Ectodermal cell (in vitro differentiated cells): ENCODE data around the gene CHD3.

ENCODE experiments used
- H3K27ac ChIP-seq: 2 replicates; pipeline ENCODE4 v1.7.0; 2013; ENCODE audit warnings: mild to moderate bottlenecking, low read depth, low read length; ENCODE audit not compliant: insufficient read depth, poor library complexity, severe bottlenecking
- H3K27me3 ChIP-seq: 2 replicates; pipeline ENCODE4 v1.7.0; 2013; ENCODE audit warnings: mild to moderate bottlenecking, low read length; ENCODE audit not compliant: insufficient read depth, control insufficient read depth, poor library complexity, severe bottlenecking
- H3K36me3 ChIP-seq: one replicate; pipeline ENCODE4 v1.7.0; 2013; ENCODE audit warnings: low read length; ENCODE audit not compliant: control insufficient read depth, insufficient read depth
- H3K4me1 ChIP-seq: one replicate; pipeline ENCODE4 v1.7.0; 2013; ENCODE audit warnings: low read length; ENCODE audit not compliant: control insufficient read depth, insufficient read depth
- H3K4me3 ChIP-seq: 2 replicates; pipeline ENCODE4 v1.7.0; 2013; ENCODE audit warnings: low read depth, low read length, control low read depth; ENCODE audit not compliant: insufficient read depth
- H3K9me3 ChIP-seq: 2 replicates; pipeline ENCODE4 v1.7.0; 2013; ENCODE audit warnings: mild to moderate bottlenecking, low read length, moderate library complexity; ENCODE audit not compliant: control insufficient read depth
- WGBS, 2 experiments: methylation state at CpG; one replicate each; pipeline ENCODE4 v1.1.7; 2013; ENCODE audit warnings: missing lambda C conversion rate in 2 of 2; 5-methylcytosine and 5-hydroxymethylcytosine counted together

Gene CHD3

DNA sequence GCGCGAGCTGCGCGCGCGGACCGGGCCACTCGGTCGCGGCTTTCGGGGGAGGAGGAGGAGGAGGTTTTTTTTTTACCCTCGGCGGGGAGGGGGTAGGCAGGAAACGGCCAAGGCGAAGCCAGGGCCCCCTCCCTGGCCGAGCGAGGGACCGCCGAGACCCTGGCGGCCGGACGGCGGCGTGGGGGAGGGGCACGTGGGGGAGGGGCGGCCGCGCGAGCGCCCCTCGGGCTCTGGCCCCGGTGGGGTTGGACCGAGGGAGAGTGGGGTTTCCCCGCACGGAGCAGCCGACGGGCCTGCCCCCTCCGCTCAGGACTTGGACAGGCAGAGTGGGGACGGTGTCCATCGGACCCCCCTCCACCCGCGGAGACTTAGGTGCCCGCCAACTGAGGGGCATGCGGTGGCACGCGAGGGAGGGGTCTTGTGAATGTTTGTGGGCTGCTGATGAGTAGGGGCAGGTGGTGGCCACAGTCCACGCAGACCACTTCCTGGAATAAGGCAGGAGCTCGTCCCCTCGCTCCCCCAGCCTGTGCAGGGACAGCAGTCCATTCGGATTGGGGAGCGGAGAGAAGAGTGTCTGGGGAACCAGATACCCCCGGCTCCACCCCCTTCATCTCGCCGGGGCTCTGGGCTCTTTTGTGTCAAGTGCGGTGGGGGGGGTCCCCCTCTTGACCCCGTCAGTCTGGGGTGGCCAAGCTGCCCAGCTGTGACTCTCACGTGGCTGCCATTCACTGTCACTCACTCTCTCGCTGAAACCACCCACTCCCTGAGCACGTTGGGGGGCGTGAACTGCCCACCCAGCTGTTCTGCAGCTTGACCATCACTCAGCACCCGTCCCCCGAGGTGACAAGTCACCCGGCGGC, 3.0 kb upstream of the CHD3 start:
- Histone ChIP-seq H3K9me3 (no peaks in the 10 kb centered on the region), H3K36me3 (no peaks in the 10 kb centered on the region), H3K27me3 (peaks cover 13% of the 10 kb centered on the region), H3K4me3 (peak overlapping the region; percentile 57), H3K4me1 (peaks cover 39% of the 10 kb centered on the region), H3K27ac (no peak overlapping the region)
- WGBS, 2 experiments: 0% methylated on average over 64 of the region's 64 CpGs

DNA sequence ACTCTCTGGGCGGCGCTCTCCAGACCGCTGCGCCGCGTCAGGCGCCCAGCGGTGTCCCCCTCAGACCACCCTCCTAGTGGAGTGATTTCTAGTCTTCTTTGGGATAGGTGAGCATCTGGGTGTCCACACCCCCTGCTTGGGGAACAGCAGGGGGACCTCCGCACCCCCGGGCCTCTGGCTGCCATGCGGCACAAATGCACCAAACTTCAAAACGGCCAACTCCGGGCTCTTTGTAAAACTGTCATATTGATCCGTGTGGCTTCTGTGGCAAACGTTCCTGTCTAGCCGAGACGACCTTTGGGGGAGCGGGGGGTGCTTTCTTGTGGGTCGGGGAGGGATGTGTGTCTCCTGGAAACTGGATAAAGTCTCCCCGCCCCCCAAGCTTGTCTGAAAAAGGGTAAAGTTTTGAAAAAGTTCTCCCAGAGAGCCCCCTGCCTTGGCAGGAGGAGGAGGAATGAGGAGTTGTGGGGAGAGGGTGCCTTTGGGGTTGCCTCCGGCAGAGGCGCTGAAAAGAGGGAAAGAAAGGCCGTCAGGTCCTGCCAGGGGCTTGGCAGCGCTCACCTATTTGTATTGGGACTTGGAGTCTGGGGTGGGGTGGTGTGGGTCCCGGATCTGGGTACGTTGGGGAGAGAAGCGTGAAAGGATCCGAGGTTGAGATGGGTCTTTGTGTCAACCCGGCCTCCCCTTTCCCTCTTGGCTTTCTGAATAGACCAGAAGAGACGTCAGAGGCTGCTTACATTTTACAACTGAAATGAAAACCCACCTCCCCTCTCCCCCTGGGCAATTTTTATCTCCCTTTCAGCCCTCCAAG, 2.2 kb upstream of the CHD3 start:
- Histone ChIP-seq H3K36me3 (no peaks in the 10 kb centered on the region), H3K27ac (peak overlapping the region; percentile 68), H3K9me3 (no peaks in the 10 kb centered on the region), H3K4me1 (peaks cover 39% of the 10 kb centered on the region), H3K4me3 (peak overlapping the region; percentile 57), H3K27me3 (peaks cover 13% of the 10 kb centered on the region)
- 0 to 1% methylated on average over 30 of the region's 30 CpGs for WGBS, 2 experiments

DNA sequence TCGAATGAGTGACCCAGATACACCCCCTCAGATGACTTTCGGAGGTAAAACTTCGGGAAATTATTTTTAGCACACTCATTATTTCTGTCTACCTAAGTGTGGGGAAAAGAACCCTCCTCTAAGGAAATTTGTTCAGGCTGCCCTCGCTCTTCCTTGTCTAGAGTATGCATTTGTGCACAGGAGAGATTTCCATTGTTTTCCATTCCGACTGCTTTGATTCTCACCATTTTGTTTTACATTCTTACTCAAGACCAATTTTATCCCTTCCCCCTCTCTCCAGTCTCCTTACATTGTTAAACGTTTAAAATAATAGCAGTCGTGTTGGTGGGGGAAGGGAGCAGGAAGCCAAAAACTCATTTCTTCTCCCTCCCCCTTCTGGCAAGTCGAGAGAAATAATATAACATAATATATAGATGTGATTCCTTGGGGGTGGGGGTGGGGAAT, 1.5 kb upstream of the CHD3 start:
- H3K9me3 ChIP-seq: no peaks in the 10 kb centered on the region
- H3K4me1 ChIP-seq: peaks cover 39% of the 10 kb centered on the region
- peaks cover 13% of the 10 kb centered on the region for H3K27me3 ChIP-seq
- H3K4me3 ChIP-seq: peak overlapping the region; percentile 57
- WGBS, 2 experiments: 11 to 13% methylated on average over 4 to 5 of the region's 8 CpGs
- peak overlapping the region; percentile 68 for H3K27ac ChIP-seq
- no peaks in the 10 kb centered on the region for H3K36me3 ChIP-seq

DNA sequence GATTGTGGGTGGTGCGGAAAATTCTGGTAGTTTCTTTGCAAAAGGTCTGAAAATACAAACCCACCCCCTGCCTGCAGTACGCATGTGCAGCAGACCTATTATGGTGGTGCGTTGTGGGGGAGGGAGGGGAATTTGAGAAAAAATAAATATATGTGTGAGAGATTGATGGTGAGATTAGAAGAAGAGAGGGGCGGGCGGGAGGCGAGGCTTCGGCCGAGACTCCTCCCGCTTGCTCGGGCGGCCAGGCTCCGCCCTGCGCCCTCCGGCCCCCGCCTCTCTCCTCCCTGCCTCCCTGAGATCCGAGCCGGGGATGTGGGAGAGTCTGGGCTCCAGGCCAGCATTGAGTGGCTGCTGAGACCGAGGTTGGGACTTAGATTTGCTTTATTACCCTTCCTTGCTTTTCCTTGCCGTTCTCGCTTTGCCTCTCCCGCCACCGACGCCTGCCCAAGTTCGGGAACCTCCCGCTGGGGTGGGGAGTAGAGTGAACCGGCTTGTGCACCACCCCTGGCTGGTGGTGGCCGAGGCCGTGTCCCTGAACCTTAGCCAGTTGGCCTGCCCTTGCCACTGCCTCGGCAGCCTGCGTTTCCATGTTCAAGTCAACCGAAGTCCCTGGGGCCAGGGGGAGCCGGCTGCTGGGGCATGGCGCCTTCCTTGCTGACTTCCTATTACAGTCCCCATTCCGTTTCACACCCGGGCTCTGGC, 956 bp upstream of the CHD3 start:
- peaks cover 39% of the 10 kb centered on the region for H3K4me1 ChIP-seq
- no peaks in the 10 kb centered on the region for H3K36me3 ChIP-seq
- peak overlapping the region; percentile 57 for H3K4me3 ChIP-seq
- H3K27ac ChIP-seq: no peak overlapping the region
- 7% methylated on average over 35 of the region's 35 CpGs for WGBS, 2 experiments
- H3K27me3 ChIP-seq: peaks cover 13% of the 10 kb centered on the region
- no peaks in the 10 kb centered on the region for H3K9me3 ChIP-seq

GRCh38 chr17:7889166-7889955, 772 bp downstream of the CHD3 start:
- no peak overlapping the region for H3K4me3 ChIP-seq
- 59 to 60% methylated on average over 11 of the region's 11 CpGs for WGBS, 2 experiments

DNA sequence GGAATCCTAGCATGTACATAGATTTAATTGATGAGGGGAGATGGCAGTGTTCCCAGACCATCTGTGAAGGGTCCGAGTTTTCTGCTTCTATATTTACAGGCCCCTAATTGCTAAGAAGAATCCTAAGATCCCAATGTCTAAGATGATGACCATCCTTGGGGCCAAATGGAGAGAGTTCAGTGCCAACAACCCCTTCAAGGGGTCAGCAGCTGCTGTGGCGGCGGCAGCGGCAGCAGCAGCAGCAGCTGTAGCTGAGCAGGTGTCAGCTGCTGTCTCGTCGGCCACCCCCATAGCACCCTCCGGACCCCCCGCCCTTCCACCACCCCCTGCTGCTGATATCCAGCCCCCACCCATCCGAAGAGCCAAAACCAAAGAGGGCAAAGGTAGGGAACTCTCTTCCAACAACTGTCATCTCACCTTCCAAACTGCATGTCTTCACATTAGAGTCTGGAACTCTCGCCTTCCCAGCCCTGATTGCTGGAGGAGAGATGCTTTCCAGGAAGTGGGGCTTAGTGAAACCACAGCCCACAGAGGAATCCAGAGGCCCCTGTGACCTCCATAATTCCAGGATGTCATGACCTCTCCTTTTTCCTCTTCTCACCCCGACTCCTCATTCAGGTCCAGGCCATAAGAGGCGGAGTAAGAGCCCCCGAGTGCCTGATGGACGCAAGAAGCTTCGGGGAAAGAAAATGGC, 4.7 kb downstream of the CHD3 start:
- H3K36me3 ChIP-seq: peaks cover 4% of the 10 kb centered on the region

More at GRCh38 chr17:7889166-7889955, 772 bp downstream of the CHD3 start:
- H3K36me3 ChIP-seq: no peaks in the 10 kb centered on the region
- peaks cover 37% of the 10 kb centered on the region for H3K4me1 ChIP-seq
- H3K27ac ChIP-seq: no peak overlapping the region
- H3K27me3 ChIP-seq: peaks cover 13% of the 10 kb centered on the region
- no peaks in the 10 kb centered on the region for H3K9me3 ChIP-seq

DNA sequence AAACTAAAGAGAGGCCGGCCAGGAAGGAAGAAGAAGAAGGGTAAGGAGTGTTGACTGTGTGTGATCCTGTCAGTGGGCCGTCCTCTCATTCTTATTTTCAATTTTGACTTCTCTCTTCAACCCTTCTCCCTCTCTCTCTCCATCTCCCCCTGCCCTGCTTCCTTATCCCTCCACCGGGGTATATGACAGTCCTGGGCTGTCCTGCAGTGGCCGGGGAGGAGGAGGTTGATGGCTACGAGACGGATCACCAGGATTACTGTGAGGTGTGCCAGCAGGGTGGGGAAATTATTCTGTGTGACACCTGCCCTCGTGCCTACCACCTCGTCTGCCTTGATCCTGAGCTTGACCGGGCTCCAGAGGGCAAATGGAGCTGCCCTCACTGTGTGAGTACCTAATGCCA, 5.6 kb downstream of the CHD3 start:
- H3K27me3 ChIP-seq: no peaks in the 10 kb centered on the region
- no peak overlapping the region for H3K4me3 ChIP-seq
- 92 to 94% methylated on average over 8 to 9 of the region's 9 CpGs for WGBS, 2 experiments
- no peak overlapping the region for H3K27ac ChIP-seq
- H3K36me3 ChIP-seq: peaks cover 4% of the 10 kb centered on the region
- H3K4me1 ChIP-seq: peaks cover 8% of the 10 kb centered on the region
- H3K9me3 ChIP-seq: no peaks in the 10 kb centered on the region

More for the DNA sequence above, 4.7 kb downstream of the CHD3 start:
- H3K9me3 ChIP-seq: no peaks in the 10 kb centered on the region
- peaks cover 17% of the 10 kb centered on the region for H3K4me1 ChIP-seq
- 94 to 96% methylated on average over 13 to 14 of the region's 15 CpGs for WGBS, 2 experiments
- no peaks in the 10 kb centered on the region for H3K27me3 ChIP-seq
- H3K27ac ChIP-seq: no peak overlapping the region
- no peak overlapping the region for H3K4me3 ChIP-seq

GRCh38 chr17:7894866-7895265, 6.3 kb downstream of the CHD3 start:
- peaks cover 2% of the 10 kb centered on the region for H3K4me1 ChIP-seq
- H3K36me3 ChIP-seq: peaks cover 4% of the 10 kb centered on the region
- 90 to 97% methylated on average over 8 of the region's 8 CpGs for WGBS, 2 experiments
- H3K27me3 ChIP-seq: no peaks in the 10 kb centered on the region
- no peaks in the 10 kb centered on the region for H3K9me3 ChIP-seq
- no peak overlapping the region for H3K4me3 ChIP-seq
- H3K27ac ChIP-seq: no peak overlapping the region

GRCh38 chr17:7897090-7897489, 8.5 kb downstream of the CHD3 start:
- Histone ChIP-seq H3K36me3 (peaks cover 7% of the 10 kb centered on the region), H3K9me3 (no peaks in the 10 kb centered on the region), H3K4me3 (no peak overlapping the region), H3K4me1 (no peaks in the 10 kb centered on the region), H3K27me3 (no peaks in the 10 kb centered on the region), H3K27ac (no peak overlapping the region)
- WGBS, 2 experiments: 96% methylated on average over 13 of the region's 13 CpGs
